PFSK-1 (cell line): ENCODE measurements around the gene MBOAT2.

Experiments used
- FOXP2 ChIP-seq: optimal IDR thresholded peaks from 2 replicates; pipeline ENCODE3; 2011; ENCODE audit warnings: borderline replicate concordance, control low read depth, inconsistent platforms; ENCODE audit not compliant: insufficient read depth; ENCODE audit errors: extremely low read length, extremely low read depth
- POLR2AphosphoS5 ChIP-seq: IDR thresholded peaks from 2 replicates; pipeline ENCODE4 v1.6.1; 2012; ENCODE audit warnings: low read depth, mild to moderate bottlenecking, control low read depth, low read length, moderate library complexity
- REST ChIP-seq, 2 experiments: IDR thresholded peaks; 2 replicates each; pipeline versions ENCODE4 v1.6.1 to v1.8.0; 2011 to 2012; ENCODE audit warnings: low read depth in 2 of 2, low read length in 2 of 2, control low read depth in 1 of 2, inconsistent platforms in 1 of 2, mild to moderate bottlenecking in 1 of 2, moderate library complexity in 1 of 2; ENCODE audit not compliant: insufficient read depth in 1 of 2
- SIN3A ChIP-seq: IDR thresholded peaks from 2 replicates; pipeline ENCODE4 v1.6.1; 2012; ENCODE audit warnings: mild to moderate bottlenecking, low read length, moderate library complexity, borderline replicate concordance; ENCODE audit not compliant: insufficient read depth
- TAF1 ChIP-seq: IDR thresholded peaks from 2 replicates; pipeline ENCODE4 v1.6.1; 2012; ENCODE audit warnings: low read length, control low read depth, borderline replicate concordance; ENCODE audit not compliant: insufficient read depth

Gene MBOAT2

DNA sequence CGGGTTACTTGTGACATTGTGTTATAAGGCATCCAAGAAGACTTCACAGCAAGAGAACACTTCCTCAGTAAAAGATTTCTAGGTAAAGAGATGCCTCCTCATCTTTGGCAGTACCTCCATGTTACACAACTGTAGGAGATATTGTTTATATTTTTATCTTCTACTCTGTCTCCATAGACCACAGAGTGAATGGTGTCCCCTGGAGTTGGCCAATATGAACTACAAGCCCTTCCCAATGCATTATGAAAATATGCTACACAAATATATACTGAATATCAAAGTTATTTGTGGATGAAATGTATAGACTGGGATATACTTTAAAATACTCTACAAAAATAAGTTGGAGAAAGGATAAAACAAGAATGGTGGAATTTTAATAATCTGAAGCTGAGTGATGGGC is 46.7 kb downstream of the MBOAT2 start:
- TF ChIP-seq FOXP2 (no peak), TAF1 (no peak), POLR2AphosphoS5 (no peak), REST (IDR thresholded peaks at IDR 0.05; ENCODE audit: insufficient read depth in 1 of 2, low read depth in 2 of 2, low read length in 2 of 2) (no peak), SIN3A (no peak)

GRCh38 chr2:8954990-8955389 is 48.5 kb downstream of the MBOAT2 start:
- TF ChIP-seq FOXP2 (no peak), TAF1 (no peak), SIN3A (no peak), POLR2AphosphoS5 (no peak), REST (IDR thresholded peaks at IDR 0.05; ENCODE audit: insufficient read depth in 1 of 2, low read depth in 2 of 2, low read length in 2 of 2) (no peak)

- TF ChIP-seq FOXP2 (no peak), POLR2AphosphoS5 (no peak), TAF1 (no peak), REST (IDR thresholded peaks at IDR 0.05; ENCODE audit: insufficient read depth in 1 of 2, low read depth in 2 of 2, low read length in 2 of 2) (no peak), SIN3A (no peak)
These were observed 50.0 kb downstream of the MBOAT2 start for GRCh38 chr2:8953525-8953924.

- TF ChIP-seq REST (IDR thresholded peaks at IDR 0.05; ENCODE audit: insufficient read depth in 1 of 2, low read depth in 2 of 2, low read length in 2 of 2): no peak
These were observed 63.9 kb downstream of the MBOAT2 start for GRCh38 chr2:8939486-8940114.

GRCh38 chr2:8938384-8938783 is 65.1 kb downstream of the MBOAT2 start:
- TF ChIP-seq SIN3A (no peak), POLR2AphosphoS5 (no peak), TAF1 (no peak), FOXP2 (no peak), REST (IDR thresholded peaks at IDR 0.05; ENCODE audit: insufficient read depth in 1 of 2, low read depth in 2 of 2, low read length in 2 of 2) (no peak)
